Calu3 (cell line): Measurements from ENCODE around the gene FOXN3. TPM values are rescaled to one million over a fixed set of nuclear protein-coding genes. Genes with fewer than 3 reads are reported as not detected.

ENCODE experiments used
- BruUV-seq: library from RNA; stranded (reverse); fragments of 400-500 nt; replicated peaks from 2 replicates; lab custom pipeline; 2021; lab: Mats Ljungman, UMichigan
- CTCF ChIA-PET: fragments of 300-600 bp; sonication (Branson Sonifier 250); formaldehyde crosslinking; loops from one replicate; lab custom pipeline; 2022; ENCODE audit warnings: antibody characterized with exemption; lab: Charles Lee
- DNase-seq: peaks from one replicate; pipeline ENCODE4 v3.0.0; 2022
- H3K27ac Mint-ChIP-seq: one replicate; pipeline ENCODE4 v1.8.0; 2022; ENCODE audit warnings: mixed read lengths; ENCODE audit not compliant: unreplicated experiment
- H3K27me3 Mint-ChIP-seq: one replicate; pipeline ENCODE4 v1.8.0; 2022; ENCODE audit warnings: mixed read lengths; ENCODE audit not compliant: unreplicated experiment
- H3K36me3 Mint-ChIP-seq: one replicate; pipeline ENCODE4 v1.8.0; 2022; ENCODE audit warnings: mild to moderate bottlenecking, moderate library complexity, mixed read lengths; ENCODE audit not compliant: insufficient read depth, unreplicated experiment
- H3K4me1 Mint-ChIP-seq: one replicate; pipeline ENCODE4 v1.8.0; 2022; ENCODE audit warnings: mild to moderate bottlenecking, low read depth, mixed read lengths; ENCODE audit not compliant: unreplicated experiment
- H3K4me3 Mint-ChIP-seq: one replicate; pipeline ENCODE4 v1.8.0; 2022; ENCODE audit warnings: mild to moderate bottlenecking, low read depth, moderate library complexity, mixed read lengths; ENCODE audit not compliant: unreplicated experiment
- H3K9me3 Mint-ChIP-seq: one replicate; pipeline ENCODE4 v1.8.0; 2022; ENCODE audit warnings: low read depth, mixed read lengths; ENCODE audit not compliant: unreplicated experiment
- intact Hi-C: fragments of 100-400 bp; cut with micrococcal nuclease; formaldehyde crosslinking; loops from one replicate; pipeline ENCODE4 v1.10.0; 2022; ENCODE audit not compliant: unreplicated experiment
- total RNA-seq: library from RNA; stranded (reverse); gene quantifications from 2 replicates; pipeline ENCODE4 v1.2.3, GENCODE V29; 2022
- TF ChIP-seq, protein P1 (sequence below): fragments of 200-600 bp; IDR thresholded peaks from one replicate; pipeline ENCODE4 v1.8.0; 2022; ENCODE audit warnings: antibody characterized with exemption; ENCODE audit not compliant: unreplicated experiment

FOXN3 gene
- total RNA-seq, 1 experiment from 2014 or later, result 11.8 TPM

DNA sequence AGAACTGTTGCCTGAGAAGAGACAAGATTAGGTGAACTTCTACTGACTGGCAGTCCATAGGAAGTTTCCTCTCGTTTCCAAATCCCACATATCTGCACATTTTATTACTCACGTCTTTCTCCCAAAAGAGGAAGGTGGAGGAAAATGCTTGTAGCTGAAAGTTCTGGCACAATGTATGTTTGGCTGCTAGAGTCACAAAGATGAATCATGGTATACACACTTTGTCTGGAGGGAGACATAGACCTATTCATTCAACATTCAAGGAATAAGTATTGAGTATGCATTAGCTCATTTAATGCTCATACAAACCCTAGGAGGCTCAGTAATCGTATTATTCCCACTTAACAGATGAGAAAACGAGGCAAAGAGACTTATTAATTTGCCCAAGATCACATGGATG is 291.8 kb downstream of the FOXN3 start:
- BruUV-seq, result no TSS peak
- Mint-ChIP-seq H3K27me3 (no peaks in the 10 kb centered on the region), H3K4me1 (no peaks in the 10 kb centered on the region), H3K36me3 (no peaks in the 10 kb centered on the region), H3K9me3 (no peaks in the 10 kb centered on the region), H3K4me3 (no peak overlapping the region), H3K27ac (no peak overlapping the region)
- CTCF ChIA-PET, result no interaction called here
- intact Hi-C loops, result no loop called here
- TF ChIP-seq, protein P1, sequence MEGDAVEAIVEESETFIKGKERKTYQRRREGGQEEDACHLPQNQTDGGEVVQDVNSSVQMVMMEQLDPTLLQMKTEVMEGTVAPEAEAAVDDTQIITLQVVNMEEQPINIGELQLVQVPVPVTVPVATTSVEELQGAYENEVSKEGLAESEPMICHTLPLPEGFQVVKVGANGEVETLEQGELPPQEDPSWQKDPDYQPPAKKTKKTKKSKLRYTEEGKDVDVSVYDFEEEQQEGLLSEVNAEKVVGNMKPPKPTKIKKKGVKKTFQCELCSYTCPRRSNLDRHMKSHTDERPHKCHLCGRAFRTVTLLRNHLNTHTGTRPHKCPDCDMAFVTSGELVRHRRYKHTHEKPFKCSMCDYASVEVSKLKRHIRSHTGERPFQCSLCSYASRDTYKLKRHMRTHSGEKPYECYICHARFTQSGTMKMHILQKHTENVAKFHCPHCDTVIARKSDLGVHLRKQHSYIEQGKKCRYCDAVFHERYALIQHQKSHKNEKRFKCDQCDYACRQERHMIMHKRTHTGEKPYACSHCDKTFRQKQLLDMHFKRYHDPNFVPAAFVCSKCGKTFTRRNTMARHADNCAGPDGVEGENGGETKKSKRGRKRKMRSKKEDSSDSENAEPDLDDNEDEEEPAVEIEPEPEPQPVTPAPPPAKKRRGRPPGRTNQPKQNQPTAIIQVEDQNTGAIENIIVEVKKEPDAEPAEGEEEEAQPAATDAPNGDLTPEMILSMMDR, result no peak
- DNase-seq, result no peak

DNA sequence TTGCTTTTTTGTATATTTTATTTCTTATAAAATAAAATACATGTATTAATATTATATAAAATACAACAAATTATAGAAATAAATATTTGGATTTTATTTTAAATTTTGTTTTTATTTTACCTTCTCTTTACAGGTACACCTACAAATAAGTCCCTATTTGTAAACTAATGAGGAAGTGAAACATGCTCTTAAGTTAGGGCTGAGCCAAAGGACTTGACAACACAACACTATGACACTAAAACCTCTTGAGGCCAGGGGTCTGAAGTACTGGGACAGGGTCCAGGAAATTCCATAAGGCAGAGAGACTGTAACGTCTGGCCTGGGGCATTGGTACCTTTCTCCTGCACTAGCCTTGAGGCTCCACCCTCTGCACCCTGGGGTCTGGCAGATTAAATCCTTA is 293.2 kb downstream of the FOXN3 start:
- CTCF ChIA-PET, result no interaction called here
- intact Hi-C loops, result no loop called here
- DNase-seq, result no peak
- H3K9me3 Mint-ChIP-seq, result no peaks in the 10 kb centered on the region
- no TSS peak for BruUV-seq
- H3K36me3 Mint-ChIP-seq, result no peaks in the 10 kb centered on the region
- H3K27me3 Mint-ChIP-seq, result no peaks in the 10 kb centered on the region
- no peak overlapping the region for H3K4me3 Mint-ChIP-seq
- no peaks in the 10 kb centered on the region for H3K4me1 Mint-ChIP-seq
- H3K27ac Mint-ChIP-seq, result no peak overlapping the region
- TF ChIP-seq, protein P1, result no peak

DNA sequence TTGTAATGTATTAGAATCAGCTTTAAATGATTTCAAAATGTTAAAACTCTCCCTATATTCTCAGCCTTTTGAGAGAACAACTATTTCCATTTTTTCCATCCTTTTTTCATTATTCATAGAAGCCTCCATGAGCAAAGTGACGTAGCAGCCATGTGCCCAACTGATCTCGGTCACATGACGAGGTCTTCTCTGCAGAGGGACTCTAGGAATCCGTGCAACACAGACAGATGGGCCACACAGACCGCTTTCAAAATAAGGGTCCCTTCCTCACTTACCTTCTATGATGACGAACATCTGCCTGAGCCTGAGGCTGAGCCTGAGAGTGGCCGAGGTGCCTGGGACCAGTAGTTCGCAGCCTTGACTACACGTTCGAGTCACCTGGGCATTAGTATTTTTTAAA is 293.8 kb downstream of the FOXN3 start:
- Mint-ChIP-seq H3K4me1 (no peaks in the 10 kb centered on the region), H3K9me3 (no peaks in the 10 kb centered on the region), H3K36me3 (no peaks in the 10 kb centered on the region), H3K4me3 (no peak overlapping the region), H3K27me3 (no peaks in the 10 kb centered on the region), H3K27ac (no peak overlapping the region)
- intact Hi-C loops, result no loop called here
- BruUV-seq, result no TSS peak
- DNase-seq, result no peak
- CTCF ChIA-PET, result no interaction called here
- TF ChIP-seq, protein P1, result no peak

DNA sequence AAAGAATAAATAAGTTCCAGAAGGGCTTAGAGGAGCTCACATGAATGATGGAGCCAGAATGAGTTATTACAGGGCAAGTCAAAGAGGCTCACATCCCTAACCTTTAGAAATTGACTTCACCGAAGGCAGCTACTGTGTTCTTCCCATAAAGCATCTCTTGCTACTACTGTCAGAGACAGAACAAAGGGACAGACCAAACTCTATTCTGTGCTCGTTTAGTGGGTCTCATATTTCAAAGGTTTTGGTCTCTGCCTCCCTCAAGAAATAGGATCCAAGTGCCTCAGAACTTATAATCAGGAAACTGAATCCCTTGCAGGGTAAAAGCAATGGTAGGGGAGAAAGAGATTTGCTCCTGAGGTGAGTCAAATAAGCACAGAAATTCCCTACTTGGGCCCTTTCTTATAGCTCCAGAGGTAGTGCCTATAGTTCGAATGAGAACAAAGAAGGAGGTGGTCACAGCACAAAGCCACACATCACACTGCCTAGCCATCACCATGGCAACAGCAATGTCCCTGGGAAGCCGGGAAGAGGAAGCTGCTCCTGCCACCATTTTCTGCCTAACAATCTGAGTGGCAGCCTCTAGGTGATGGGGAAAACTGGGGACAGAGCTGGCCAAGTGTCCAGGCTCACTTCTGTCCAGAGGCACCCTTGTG is 294.9 kb downstream of the FOXN3 start:
- no peaks in the 10 kb centered on the region for H3K36me3 Mint-ChIP-seq
- DNase-seq, result no peak
- no peaks in the 10 kb centered on the region for H3K4me1 Mint-ChIP-seq
- BruUV-seq, result no TSS peak
- H3K27me3 Mint-ChIP-seq, result no peaks in the 10 kb centered on the region
- H3K4me3 Mint-ChIP-seq, result no peak overlapping the region
- H3K27ac Mint-ChIP-seq, result no peak overlapping the region
- no peaks in the 10 kb centered on the region for H3K9me3 Mint-ChIP-seq
- CTCF ChIA-PET, result no interaction called here
- TF ChIP-seq, protein P1, result no peak
- intact Hi-C loops, result no loop called here
